ENCODE measurements around the gene SPTBN4. TPM values are rescaled to one million over a fixed set of nuclear protein-coding genes. Genes with fewer than 3 reads are reported as not detected.

The SPTBN4 gene
- total and polyA plus RNA-seq, 2 donors (not counting 1 experiment from before 2014, with no cell fraction given) = 0.03 to 0.67 TPM

DNA sequence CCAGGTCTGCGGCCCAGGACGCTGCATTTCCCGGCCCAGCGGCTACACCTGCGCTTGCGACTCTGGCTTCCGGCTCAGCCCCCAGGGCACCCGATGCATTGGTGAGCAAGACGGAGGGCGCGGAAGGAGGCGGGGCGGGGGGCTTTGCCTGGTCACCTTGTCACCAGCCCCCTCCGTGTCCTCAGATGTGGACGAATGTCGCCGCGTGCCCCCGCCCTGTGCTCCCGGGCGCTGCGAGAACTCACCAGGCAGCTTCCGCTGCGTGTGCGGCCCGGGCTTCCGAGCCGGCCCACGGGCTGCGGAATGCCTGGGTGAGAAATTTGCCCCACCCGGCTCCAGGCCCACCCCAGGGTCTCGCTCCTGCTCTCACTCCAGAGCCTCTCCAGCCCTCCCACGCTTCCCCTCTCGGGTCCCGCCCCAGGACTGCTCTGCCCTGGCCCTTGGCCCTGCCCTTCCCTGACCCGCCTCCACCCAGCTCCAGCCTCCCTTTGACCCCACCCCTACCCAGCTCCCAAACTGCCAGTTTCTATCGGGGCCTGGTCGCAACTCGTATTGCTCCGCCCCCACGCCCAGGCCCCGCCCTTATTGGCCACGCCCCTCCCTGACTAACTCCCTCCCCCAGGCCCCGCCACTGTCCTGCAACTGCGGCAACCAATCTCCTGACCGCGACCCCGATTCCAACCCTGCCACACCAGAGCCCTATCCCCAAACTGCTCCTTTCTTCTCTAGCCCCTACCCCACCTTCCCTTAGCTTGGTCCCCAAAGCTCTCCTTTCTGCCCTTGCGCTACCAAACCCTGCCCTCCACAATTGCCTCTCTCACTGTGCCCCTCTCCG, 143.0 kb downstream of the SPTBN4 start:
- peak overlapping the region in 4 of 5 experiments; percentile 49 to 72 (median 62) for H3K4me3 ChIP-seq (ENCODE audit: control extremely low read depth in 1 of 5, extremely low read depth in 1 of 5, insufficient read depth in 1 of 5, low read depth in 2 of 5, low read length in 4 of 5)
- H4K20me1 ChIP-seq (ENCODE audit: control insufficient read depth, insufficient read depth, low read length, poor library complexity, severe bottlenecking) = no peaks in the 10 kb centered on the region
- no peaks in the 10 kb centered on the region for H3K27me3 ChIP-seq (replicated peaks in 1 of 4; ENCODE audit: control extremely low read depth in 1 of 4, control insufficient read depth in 3 of 4, insufficient read depth in 4 of 4, low read length in 3 of 4)
- ChIA-PET CTCF (interaction anchor here (1.0 to 2.4 kb wide), 9 partner anchors 10 to 325 kb away, joined by 3 to 17 read pairs (median 4); partner anchors contain the start of genes AKT2 and LTBP4), POLR2A (interaction anchor here (0.6 to 1.4 kb wide), 9 partner anchors 9 to 743 kb away, joined by 3 to 9 read pairs (median 4); partner anchors contain the start of genes HNRNPUL1, LTBP4 and SERTAD1)
- intact Hi-C loops (cut with micrococcal nuclease) = loop anchor here (5.0 to 10.0 kb wide), 2 partner anchors 105 to 188 kb away; partner anchors contain the start of genes COQ8B, EGLN2 and ITPKC
- H3K9me3 ChIP-seq (ENCODE audit: control extremely low read depth in 1 of 3, control insufficient read depth in 2 of 3, insufficient read depth in 1 of 3, low read length in 2 of 3) = peaks cover 0 to 17% (median 0%) of the 10 kb centered on the region in 3 donors
- peak overlapping the region; percentile 95 for H3K4me2 ChIP-seq (replicated peaks; ENCODE audit: low read depth, low read length, poor library complexity, severe bottlenecking)
- TF ChIP-seq, protein P1, sequence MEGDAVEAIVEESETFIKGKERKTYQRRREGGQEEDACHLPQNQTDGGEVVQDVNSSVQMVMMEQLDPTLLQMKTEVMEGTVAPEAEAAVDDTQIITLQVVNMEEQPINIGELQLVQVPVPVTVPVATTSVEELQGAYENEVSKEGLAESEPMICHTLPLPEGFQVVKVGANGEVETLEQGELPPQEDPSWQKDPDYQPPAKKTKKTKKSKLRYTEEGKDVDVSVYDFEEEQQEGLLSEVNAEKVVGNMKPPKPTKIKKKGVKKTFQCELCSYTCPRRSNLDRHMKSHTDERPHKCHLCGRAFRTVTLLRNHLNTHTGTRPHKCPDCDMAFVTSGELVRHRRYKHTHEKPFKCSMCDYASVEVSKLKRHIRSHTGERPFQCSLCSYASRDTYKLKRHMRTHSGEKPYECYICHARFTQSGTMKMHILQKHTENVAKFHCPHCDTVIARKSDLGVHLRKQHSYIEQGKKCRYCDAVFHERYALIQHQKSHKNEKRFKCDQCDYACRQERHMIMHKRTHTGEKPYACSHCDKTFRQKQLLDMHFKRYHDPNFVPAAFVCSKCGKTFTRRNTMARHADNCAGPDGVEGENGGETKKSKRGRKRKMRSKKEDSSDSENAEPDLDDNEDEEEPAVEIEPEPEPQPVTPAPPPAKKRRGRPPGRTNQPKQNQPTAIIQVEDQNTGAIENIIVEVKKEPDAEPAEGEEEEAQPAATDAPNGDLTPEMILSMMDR (IDR thresholded peaks at IDR 0.05) = no peak
- no peak for TF ChIP-seq EZH2 (IDR thresholded peaks at IDR 0.05; ENCODE audit: borderline replicate concordance, insufficient read depth, low read depth, low read length, poor library complexity, severe bottlenecking)
- no peaks in the 10 kb centered on the region for H3K36me3 ChIP-seq (replicated peaks in 1 of 2; ENCODE audit: control extremely low read depth in 1 of 2, control insufficient read depth in 1 of 2, extremely low read depth in 1 of 2, insufficient read depth in 2 of 2, low read length in 1 of 2)
- 1% methylated on average over 50 of the region's 50 CpGs for WGBS (ENCODE audit: insufficient coverage)
- H2AFZ ChIP-seq (ENCODE audit: insufficient read depth, low read depth, low read length, poor library complexity, severe bottlenecking) = peak overlapping the region; percentile 84
- peak overlapping the region; percentile 83 to 93 for H3K27ac ChIP-seq (ENCODE audit: low read length in 2 of 2)
- ATAC-seq (ENCODE audit: low read depth) (peak; percentile 57), DNase-seq (peak; percentile 90)
- H3K79me2 ChIP-seq (ENCODE audit: control insufficient read depth, insufficient read depth, low read length) = no peaks in the 10 kb centered on the region
- Mint-ChIP-seq H3K9me3 (ENCODE audit: insufficient read depth) (no peaks in the 10 kb centered on the region), H3K27ac (peak overlapping the region; percentile 98), H3K4me1 (peaks cover 56% of the 10 kb centered on the region), H3K4me3 (peak overlapping the region; percentile 92), H3K27me3 (no peaks in the 10 kb centered on the region)
- H3K4me1 ChIP-seq (ENCODE audit: control insufficient read depth in 2 of 2, insufficient read depth in 2 of 2, low read length in 2 of 2) = peaks cover 38 to 58% of the 10 kb centered on the region in 2 donors
- H3K9ac ChIP-seq (ENCODE audit: low read length) = peak overlapping the region; percentile 66

Data from B cell (primary cell).